Colonic mucosa (tissue), 4 donors: Measurements from ENCODE around the gene DOK3. TPM values are rescaled to one million over a fixed set of nuclear protein-coding genes. Genes with fewer than 3 reads are reported as not detected.

Experiments
- DNase-seq: peaks from one replicate; pipeline ENCODE4 v3.0.0-alpha.2; 2020
- H3K27ac ChIP-seq: fragments of 200-600 bp; one replicate; pipeline ENCODE4 v1.8.0; 2021
- H3K27me3 ChIP-seq: fragments of 200-600 bp; one replicate; pipeline ENCODE4 v1.8.0; 2021
- H3K36me3 ChIP-seq: fragments of 200-600 bp; one replicate; pipeline ENCODE4 v1.8.0; 2021
- H3K4me1 ChIP-seq: fragments of 200-600 bp; one replicate; pipeline ENCODE4 v1.8.0; 2021; ENCODE audit warnings: mild to moderate bottlenecking
- H3K4me3 ChIP-seq: fragments of 200-600 bp; one replicate; pipeline ENCODE4 v1.8.0; 2021
- H3K9ac ChIP-seq, 2 donors: one replicate each; pipeline ENCODE4 v1.7.0; 2013; ENCODE audit warnings: control low read depth in 2 of 2, low read depth in 2 of 2, low read length in 2 of 2
- H3K9me3 ChIP-seq: fragments of 200-600 bp; one replicate; pipeline ENCODE4 v1.8.0; 2021
- CTCF ChIP-seq: fragments of 200-600 bp; IDR thresholded peaks from one replicate; pipeline ENCODE4 v1.8.0; 2022; ENCODE audit warnings: antibody characterized with exemption, mild to moderate bottlenecking
- intact Hi-C: fragments of 100-400 bp; cut with DNase I; formaldehyde crosslinking; loops from one replicate; pipeline ENCODE4 v1.14.1; 2022
- total RNA-seq, 2 donors: library from RNA; stranded (reverse); fragmentation: NEBNext Ultra II Directional in 1 of 2; extraction: Animal tissue kit (Norgen Biotek cat#: 25700) in 1 of 2; gene quantifications; one replicate each; pipeline ENCODE4 v1.2.1, GENCODE V29; 2021
- donor health status: healthy.
- donor health status: DM: no; HTN: no; CAD: no.
- donor health status: DM: no; HTN: no; CAD: no.

The DOK3 gene
- total RNA-seq, 2 donors from 2014 or later = 4.1 to 8.9 TPM

GRCh38 chr5:177475563-177476427 lies 33.8 kb downstream of the DOK3 start:
- Histone ChIP-seq H3K9me3 (no peaks in the 10 kb centered on the region), H3K27me3 (peaks cover 3% of the 10 kb centered on the region), H3K9ac (no peak overlapping the region), H3K27ac (no peak overlapping the region), H3K4me3 (no peak overlapping the region), H3K4me1 (peaks cover 9% of the 10 kb centered on the region), H3K36me3 (no peaks in the 10 kb centered on the region)
- TF ChIP-seq CTCF = no peak
- intact Hi-C loops = no loop called here
- no peak for DNase-seq

GRCh38 chr5:177474846-177475562 lies 34.6 kb downstream of the DOK3 start:
- H3K9me3 ChIP-seq = no peaks in the 10 kb centered on the region
- peaks cover 3% of the 10 kb centered on the region for H3K27me3 ChIP-seq
- TF ChIP-seq CTCF = no peak
- H3K9ac ChIP-seq = no peak overlapping the region
- intact Hi-C loops = no loop called here
- H3K4me1 ChIP-seq = peaks cover 9% of the 10 kb centered on the region
- H3K27ac ChIP-seq = no peak overlapping the region
- H3K36me3 ChIP-seq = no peaks in the 10 kb centered on the region
- H3K4me3 ChIP-seq = no peak overlapping the region
- DNase-seq = no peak

- TF ChIP-seq CTCF = no peak
- H3K9me3 ChIP-seq = no peaks in the 10 kb centered on the region
- intact Hi-C loops = no loop called here
- DNase-seq = no peak
- H3K9ac ChIP-seq = no peak overlapping the region
- H3K27ac ChIP-seq = no peak overlapping the region
- H3K27me3 ChIP-seq = peaks cover 3% of the 10 kb centered on the region
- H3K4me1 ChIP-seq = peaks cover 9% of the 10 kb centered on the region
- no peak overlapping the region for H3K4me3 ChIP-seq
- no peaks in the 10 kb centered on the region for H3K36me3 ChIP-seq
Observed at GRCh38 chr5:177474002-177474476, 35.6 kb downstream of the DOK3 start.

GRCh38 chr5:177473443-177474001 lies 36.1 kb downstream of the DOK3 start, which contains the start of gene DBN1:
TSS of gene DBN1 (minus strand) at chr5:177473634. CDS start at chr5:177473521, 113 bp downstream.
- Histone ChIP-seq H3K27me3 (peaks cover 3% of the 10 kb centered on the region), H3K9me3 (no peaks in the 10 kb centered on the region), H3K27ac (no peak within 1 kb of the TSS), H3K4me3 (peak within 1 kb of the TSS; percentile 55), H3K4me1 (peaks cover 9% of the 10 kb centered on the region), H3K9ac (peak within 1 kb of the TSS; percentile 9 to 69), H3K36me3 (no peaks in the 10 kb centered on the region)
- no peak for DNase-seq
- no peak for TF ChIP-seq CTCF
- intact Hi-C loops = no loop called here
